Trophoblast cell (in vitro differentiated cells and primary cell): Measurements from ENCODE around the gene KCNMB2.

Source experiments
- DNase-seq, 2 donors: peaks; one replicate each; pipeline ENCODE4 v3.0.0-alpha.2; 2016
- H2AFZ ChIP-seq: 2 replicates; pipeline ENCODE4 v1.6.1; 2013; ENCODE audit warnings: low read length, moderate library complexity, mild to moderate bottlenecking; ENCODE audit not compliant: insufficient read depth, poor library complexity
- H2AK5ac ChIP-seq: 2 replicates; pipeline ENCODE4 v1.6.1; 2013; ENCODE audit warnings: mild to moderate bottlenecking, low read length
- H2BK120ac ChIP-seq: 2 replicates; pipeline ENCODE4 v1.6.1; 2013; ENCODE audit warnings: low read length, mild to moderate bottlenecking, moderate library complexity; ENCODE audit not compliant: insufficient read depth, poor library complexity
- H2BK12ac ChIP-seq: 2 replicates; pipeline ENCODE4 v1.6.1; 2013; ENCODE audit warnings: mild to moderate bottlenecking, low read length, moderate library complexity
- H2BK5ac ChIP-seq: 2 replicates; pipeline ENCODE4 v1.6.1; 2013; ENCODE audit warnings: low read length, low read depth, moderate library complexity, mild to moderate bottlenecking; ENCODE audit not compliant: poor library complexity
- H3K14ac ChIP-seq: 2 replicates; pipeline ENCODE4 v1.6.1; 2013; ENCODE audit warnings: mild to moderate bottlenecking, low read length
- H3K18ac ChIP-seq: 2 replicates; pipeline ENCODE4 v1.6.1; 2013; ENCODE audit warnings: mild to moderate bottlenecking, low read length
- H3K23ac ChIP-seq: 2 replicates; pipeline ENCODE4 v1.6.1; 2013; ENCODE audit warnings: low read length
- H3K27ac ChIP-seq: 2 replicates; pipeline ENCODE4 v1.5.1; 2013; ENCODE audit warnings: low read depth, mild to moderate bottlenecking, inconsistent platforms, low read length, moderate library complexity
- H3K27me3 ChIP-seq: 2 replicates; pipeline ENCODE4 v1.6.1; 2013; ENCODE audit warnings: inconsistent platforms, mild to moderate bottlenecking, low read length, moderate library complexity; ENCODE audit not compliant: insufficient read depth
- H3K36me3 ChIP-seq, 2 experiments: 1 replicate in 1 of 2; 2 replicates in 1 of 2; pipeline ENCODE4 v1.6.1; 2013; ENCODE audit warnings: low read length in 2 of 2, mild to moderate bottlenecking in 2 of 2, moderate library complexity in 1 of 2; ENCODE audit not compliant: insufficient read depth in 2 of 2, control insufficient read depth in 1 of 2
- H3K4ac ChIP-seq: 2 replicates; pipeline ENCODE4 v1.6.1; 2013; ENCODE audit warnings: low read depth, mild to moderate bottlenecking, low read length, moderate library complexity
- H3K4me1 ChIP-seq, 2 experiments: 1 replicate in 1 of 2; 2 replicates in 1 of 2; pipeline ENCODE4 v1.6.1; 2013; ENCODE audit warnings: low read length in 2 of 2, mild to moderate bottlenecking in 2 of 2, moderate library complexity in 1 of 2; ENCODE audit not compliant: insufficient read depth in 2 of 2, control insufficient read depth in 1 of 2
- H3K4me2 ChIP-seq: 2 replicates; pipeline ENCODE4 v1.6.1; 2013; ENCODE audit warnings: inconsistent platforms, mild to moderate bottlenecking, low read length, moderate library complexity
- H3K4me3 ChIP-seq: 2 replicates; pipeline ENCODE4 v1.5.1; 2013; ENCODE audit warnings: mild to moderate bottlenecking, low read depth, low read length, inconsistent platforms
- H3K79me1 ChIP-seq: one replicate; pipeline ENCODE4 v1.6.1; 2013; ENCODE audit warnings: low read length
- H3K79me2 ChIP-seq: 2 replicates; pipeline ENCODE4 v1.6.1; 2013; ENCODE audit warnings: low read length, mild to moderate bottlenecking; ENCODE audit not compliant: control insufficient read depth, insufficient read depth, poor library complexity
- H3K9ac ChIP-seq: 2 replicates; pipeline ENCODE4 v1.6.1; 2013; ENCODE audit warnings: mild to moderate bottlenecking, low read length
- H3K9me3 ChIP-seq: 2 replicates; pipeline ENCODE4 v1.6.1; 2013; ENCODE audit warnings: low read depth, mild to moderate bottlenecking, control low read depth, inconsistent platforms, low read length; ENCODE audit not compliant: insufficient read depth
- H4K12ac ChIP-seq: 2 replicates; pipeline ENCODE4 v1.6.1; 2013; ENCODE audit warnings: low read depth, mild to moderate bottlenecking, low read length, moderate library complexity
- H4K8ac ChIP-seq: 2 replicates; pipeline ENCODE4 v1.6.1; 2013; ENCODE audit warnings: low read depth, mild to moderate bottlenecking, low read length, moderate library complexity
- H4K91ac ChIP-seq: one replicate; pipeline ENCODE4 v1.6.1; 2013; ENCODE audit warnings: low read depth, mild to moderate bottlenecking, low read length, moderate library complexity
- WGBS: extraction: QIAGEN DNeasy Blood & Tissue Kit; methylation state at CpG from one replicate; pipeline ENCODE4 v1.1.7; 2013; ENCODE audit warnings: missing lambda C conversion rate; ENCODE audit not compliant: insufficient read length, insufficient coverage; ENCODE audit errors: extremely low coverage; 5-methylcytosine and 5-hydroxymethylcytosine counted together

The KCNMB2 gene

DNA sequence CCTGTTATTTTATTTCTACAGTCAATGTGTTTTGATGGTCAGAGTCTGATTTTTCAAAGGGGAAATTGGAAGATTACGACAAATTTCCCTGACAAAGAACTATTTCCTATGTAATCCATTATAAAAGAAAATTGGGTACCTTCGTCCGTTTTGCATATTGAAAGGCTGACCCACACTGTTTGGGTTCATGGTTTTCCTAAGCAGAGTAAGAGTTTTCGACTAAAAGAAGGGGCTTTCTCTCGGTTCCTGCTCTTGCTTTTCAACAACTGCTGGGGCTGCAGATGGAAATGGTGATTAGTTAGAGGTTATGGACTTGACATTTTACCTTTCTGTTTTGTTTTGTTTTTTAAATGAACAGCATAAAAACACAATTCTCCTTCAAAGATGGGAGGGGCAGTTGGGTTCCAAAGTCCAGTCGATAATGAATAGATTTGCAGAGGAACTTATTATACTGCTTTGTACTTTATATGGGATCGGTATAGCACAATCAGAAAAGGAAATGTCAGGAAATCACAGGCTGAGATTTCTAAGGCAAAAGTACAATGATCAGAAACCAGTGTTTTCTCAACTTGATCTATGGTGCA is 978 bp downstream of the KCNMB2 start:
- Histone ChIP-seq H3K79me1 (no peaks in the 10 kb centered on the region), H2BK5ac (no peak overlapping the region), H3K18ac (no peak overlapping the region), H2BK12ac (no peak overlapping the region), H4K12ac (no peak overlapping the region), H3K36me3 (no peaks in the 10 kb centered on the region), H3K4me3 (no peak overlapping the region), H3K4ac (no peak overlapping the region), H3K14ac (no peak overlapping the region), H3K23ac (no peak overlapping the region), H3K9me3 (no peaks in the 10 kb centered on the region), H3K27ac (no peak overlapping the region), H3K4me1 (no peaks in the 10 kb centered on the region), H3K27me3 (no peaks in the 10 kb centered on the region), H3K9ac (no peak overlapping the region), H2BK120ac (no peak overlapping the region), H3K4me2 (no peak overlapping the region), H4K8ac (no peak overlapping the region), H2AK5ac (no peak overlapping the region), H2AFZ (no peak overlapping the region), H4K91ac (no peak overlapping the region), H3K79me2 (no peaks in the 10 kb centered on the region)
- no peak for DNase-seq
- no CpG with 5 or more reads among the region's 7 CpGs for WGBS

DNA sequence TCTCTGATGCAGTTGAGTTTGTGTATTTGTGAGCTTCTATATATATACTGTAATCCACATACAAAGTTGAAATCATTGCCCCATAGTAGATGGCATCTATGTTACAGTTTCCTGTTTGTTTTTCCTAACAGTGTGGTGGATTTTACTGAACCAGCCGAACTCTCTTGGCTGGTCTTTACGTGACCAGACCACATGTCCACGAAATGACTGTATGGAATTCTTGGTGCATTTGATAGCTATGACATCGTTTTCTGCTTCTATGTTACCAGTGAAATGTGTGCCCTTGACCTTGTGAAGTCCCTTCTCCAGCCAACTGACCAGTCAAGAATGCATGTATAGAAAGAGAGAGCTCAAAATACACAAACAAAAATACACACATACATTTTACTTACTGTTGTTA is 1.8 kb downstream of the KCNMB2 start:
- no peak overlapping the region for H4K12ac ChIP-seq
- no CpG with 5 or more reads among the region's 4 CpGs for WGBS

DNA sequence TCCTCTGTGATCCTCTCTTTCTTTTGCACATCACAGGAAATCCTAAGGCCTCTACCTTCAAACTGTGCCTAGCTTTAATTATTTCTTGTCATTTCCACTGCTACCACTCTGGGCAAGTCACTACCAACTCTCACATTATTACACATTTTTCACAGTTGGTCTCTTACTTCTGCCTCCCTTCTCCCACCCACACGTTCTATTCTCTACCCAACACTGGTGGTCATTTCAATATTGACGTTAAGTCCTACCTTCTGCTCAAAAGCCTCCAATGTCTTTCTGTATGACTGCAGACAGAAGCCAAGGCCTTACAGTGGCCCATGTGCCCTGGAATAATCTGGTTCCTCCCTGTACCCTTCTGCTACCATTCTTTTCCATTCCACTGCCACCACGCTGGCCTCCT is 3.9 kb downstream of the KCNMB2 start:
- no CpG with 5 or more reads among the region's 3 CpGs for WGBS
- H4K91ac ChIP-seq, result no peak overlapping the region

More for the DNA sequence above, 1.8 kb downstream of the KCNMB2 start:
- Histone ChIP-seq H3K4me2 (no peak overlapping the region), H2BK5ac (no peak overlapping the region), H2AK5ac (no peak overlapping the region), H3K4me1 (no peaks in the 10 kb centered on the region), H3K23ac (no peak overlapping the region), H3K79me2 (no peaks in the 10 kb centered on the region), H3K4me3 (no peak overlapping the region), H2AFZ (no peak overlapping the region), H4K91ac (no peak overlapping the region), H3K27me3 (no peaks in the 10 kb centered on the region), H3K9me3 (no peaks in the 10 kb centered on the region), H4K8ac (no peak overlapping the region), H3K4ac (no peak overlapping the region), H3K9ac (no peak overlapping the region), H2BK12ac (no peak overlapping the region), H3K27ac (no peak overlapping the region), H3K79me1 (no peaks in the 10 kb centered on the region), H3K14ac (no peak overlapping the region), H2BK120ac (no peak overlapping the region), H3K18ac (no peak overlapping the region), H3K36me3 (no peaks in the 10 kb centered on the region)
- no peak for DNase-seq

DNA sequence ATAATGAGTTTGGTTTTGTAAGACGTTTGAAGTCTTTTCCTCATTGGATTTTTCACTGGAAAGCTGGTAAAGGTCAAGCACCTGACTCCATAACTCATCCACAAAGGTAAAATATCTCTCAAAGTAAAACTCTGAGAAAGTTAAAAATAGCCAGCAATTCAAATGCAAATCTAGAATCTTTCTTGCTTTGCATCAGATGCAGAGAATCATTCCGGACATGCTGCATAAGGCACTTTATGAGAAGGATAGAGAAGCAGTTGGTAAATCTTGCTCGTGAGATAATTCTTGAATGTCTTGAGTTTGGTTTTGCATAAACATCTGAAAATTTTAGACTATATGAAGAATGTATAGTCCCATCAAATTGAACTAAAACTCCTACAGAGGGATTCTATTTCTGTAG is 9.1 kb downstream of the KCNMB2 start:
- Histone ChIP-seq H2BK5ac (no peak overlapping the region), H3K27me3 (no peaks in the 10 kb centered on the region), H3K27ac (no peak overlapping the region), H3K79me2 (no peaks in the 10 kb centered on the region), H3K14ac (no peak overlapping the region), H3K79me1 (no peaks in the 10 kb centered on the region), H4K91ac (no peak overlapping the region), H3K36me3 (no peaks in the 10 kb centered on the region), H2AFZ (no peak overlapping the region), H3K4me2 (no peak overlapping the region), H2BK12ac (no peak overlapping the region), H2BK120ac (no peak overlapping the region), H3K9ac (no peak overlapping the region), H3K4ac (no peak overlapping the region), H3K4me3 (no peak overlapping the region), H4K8ac (no peak overlapping the region), H3K4me1 (no peaks in the 10 kb centered on the region), H2AK5ac (no peak overlapping the region), H3K23ac (no peak overlapping the region), H3K9me3 (no peaks in the 10 kb centered on the region), H4K12ac (no peak overlapping the region), H3K18ac (no peak overlapping the region)
- WGBS, result no CpG with 5 or more reads among the region's 3 CpGs
- no peak for DNase-seq

More for the DNA sequence above, 3.9 kb downstream of the KCNMB2 start:
- Histone ChIP-seq H3K27ac (no peak overlapping the region), H3K4me1 (no peaks in the 10 kb centered on the region), H3K9me3 (no peaks in the 10 kb centered on the region), H3K4me2 (no peak overlapping the region), H3K9ac (no peak overlapping the region), H3K23ac (no peak overlapping the region), H2BK120ac (no peak overlapping the region), H3K4ac (no peak overlapping the region), H3K18ac (no peak overlapping the region), H2AK5ac (no peak overlapping the region), H3K4me3 (no peak overlapping the region), H3K79me2 (no peaks in the 10 kb centered on the region), H2BK12ac (no peak overlapping the region), H3K79me1 (no peaks in the 10 kb centered on the region), H4K8ac (no peak overlapping the region), H4K12ac (no peak overlapping the region), H3K36me3 (no peaks in the 10 kb centered on the region), H3K27me3 (no peaks in the 10 kb centered on the region), H2AFZ (no peak overlapping the region), H3K14ac (no peak overlapping the region), H2BK5ac (no peak overlapping the region)
- DNase-seq, result no peak
